ENCODE data around the gene DTX3L.

DTX3L gene

DNA sequence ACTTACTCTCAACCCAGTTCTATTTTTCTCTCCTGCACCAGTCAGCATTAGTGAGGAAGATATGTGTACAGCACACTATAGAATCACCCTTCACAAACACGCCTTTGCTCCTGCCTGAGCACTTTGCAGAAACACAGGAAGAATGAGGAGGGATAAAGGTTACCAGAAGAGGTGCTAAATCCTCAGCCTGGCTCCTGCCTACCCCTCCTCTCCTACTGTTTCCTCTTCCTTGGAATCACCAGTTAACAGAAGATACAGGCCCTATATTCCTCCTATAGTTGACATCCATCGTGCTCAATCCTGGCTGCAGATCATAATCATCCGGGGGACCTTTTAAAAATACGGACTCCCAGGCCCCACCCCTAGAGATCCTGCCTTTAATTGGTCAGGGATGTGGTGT lies 42.2 kb downstream of the DTX3L start:
- no peak for DNase-seq (ENCODE audit: low spot score)

DNA sequence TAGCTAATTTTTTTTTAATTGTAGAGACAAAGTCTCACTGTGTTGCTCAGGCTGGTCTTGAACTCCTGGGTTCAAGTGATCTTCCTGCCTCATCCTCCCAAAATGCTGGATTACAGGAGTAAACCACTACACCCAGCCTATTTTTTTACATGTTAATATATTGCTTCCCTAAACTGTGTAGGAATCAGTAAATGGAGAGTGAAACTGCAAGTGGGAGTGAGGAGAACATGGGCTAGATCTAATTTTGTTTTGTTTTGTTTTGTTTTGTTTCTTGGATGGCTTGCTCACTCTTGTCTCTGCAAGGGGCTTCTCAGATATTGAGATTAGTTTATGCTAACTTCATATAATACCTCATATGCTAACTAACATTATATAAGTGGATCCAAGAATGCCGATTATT lies 44.8 kb downstream of the DTX3L start:
- DNase-seq (ENCODE audit: low spot score) = no peak

DNA sequence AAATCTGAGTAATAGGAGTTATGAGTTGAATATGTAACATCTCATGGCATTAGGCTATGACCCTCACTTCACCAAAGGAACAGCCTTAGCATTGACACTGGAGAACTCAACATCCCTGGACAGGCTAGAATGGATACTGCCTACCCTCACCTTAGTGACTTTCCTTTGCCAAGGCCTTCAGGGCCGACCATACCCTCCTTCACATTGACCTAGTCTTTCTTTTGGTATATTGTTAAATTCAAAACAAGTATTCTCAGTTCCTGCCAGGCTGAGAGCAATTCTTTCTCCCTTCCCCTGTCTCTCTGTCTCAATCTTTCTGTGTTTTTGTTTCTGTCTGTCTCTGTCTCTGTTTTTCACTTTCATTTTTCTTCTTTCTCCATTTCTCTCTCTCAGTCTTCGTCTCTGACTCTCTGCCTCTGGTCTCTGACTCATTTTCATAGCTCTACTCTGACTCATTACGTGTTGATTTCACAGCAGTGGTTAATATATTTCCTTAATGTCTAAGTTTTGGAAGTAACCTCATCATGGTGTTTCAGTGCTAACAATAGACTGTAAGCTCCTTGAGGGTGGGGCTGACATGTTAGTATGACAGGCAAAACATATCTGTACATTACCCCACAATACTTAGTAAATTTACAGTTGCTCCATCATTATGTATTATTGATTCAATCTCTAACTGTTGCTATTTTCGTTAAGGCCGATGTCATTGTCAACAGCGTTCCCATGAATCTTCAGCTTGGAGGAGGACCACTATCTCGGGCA lies 45.8 kb downstream of the DTX3L start:
- DNase-seq (ENCODE audit: low spot score) = peak; percentile 53

DNA sequence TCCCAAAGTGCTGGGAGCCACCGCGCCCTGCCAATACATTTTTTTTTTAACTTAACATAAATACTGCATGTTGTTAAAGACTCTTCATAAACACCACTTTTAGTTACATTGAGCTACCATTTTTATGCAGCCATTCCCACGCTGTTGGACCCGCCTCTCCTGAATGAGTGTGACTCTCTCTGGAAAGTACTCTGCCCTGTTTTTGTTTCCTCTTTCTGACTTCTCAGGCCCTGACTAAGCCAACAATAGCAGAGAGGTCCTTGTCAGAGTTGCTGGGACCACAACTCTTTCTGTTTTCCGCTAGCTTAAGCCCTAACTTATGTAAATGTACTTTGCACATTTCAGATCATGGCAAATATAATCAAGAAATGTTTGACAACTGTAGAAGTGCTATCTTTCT lies 48.6 kb downstream of the DTX3L start:
- no peak for DNase-seq (ENCODE audit: low spot score)

DNA sequence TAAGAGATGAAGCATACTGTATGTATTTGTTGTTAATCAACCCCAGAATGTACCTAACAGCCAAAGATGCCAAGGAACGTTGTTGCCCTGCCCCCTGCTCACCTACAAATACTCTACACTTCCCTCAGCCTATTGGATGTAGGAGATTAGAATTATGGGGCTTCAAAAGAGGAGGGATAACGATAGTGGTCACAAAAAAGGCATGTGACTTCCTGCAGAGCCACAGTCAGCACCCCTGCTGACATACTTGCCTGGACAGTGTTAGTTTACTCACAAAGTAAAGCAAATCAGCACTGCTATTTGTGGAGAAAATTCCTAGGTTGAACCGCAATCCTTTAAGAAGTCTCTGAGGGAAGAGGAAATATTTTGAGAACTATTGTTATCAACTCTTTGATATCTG lies 51.2 kb downstream of the DTX3L start:
- no peak for DNase-seq (ENCODE audit: low spot score)

DNA sequence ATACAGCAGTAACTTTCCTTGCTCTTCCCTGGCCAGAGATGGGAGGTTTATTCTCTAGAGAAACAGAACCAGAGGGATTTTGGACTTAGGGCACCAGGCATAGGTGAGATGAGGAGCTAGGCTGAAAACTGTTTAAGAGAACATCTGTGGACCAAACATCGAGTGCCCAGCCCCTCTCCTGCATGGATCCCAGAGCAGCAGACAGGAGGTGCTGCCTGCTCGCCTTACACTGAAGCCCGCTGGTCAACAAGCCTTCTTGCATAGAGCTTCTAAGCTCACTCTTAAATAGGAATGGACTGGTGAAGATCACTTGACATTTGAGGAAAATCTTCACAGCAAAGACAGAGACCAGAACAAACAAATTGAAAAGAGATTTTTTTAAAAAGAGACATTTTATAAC lies 54.5 kb downstream of the DTX3L start:
- no peak for DNase-seq (ENCODE audit: low spot score)

DNA sequence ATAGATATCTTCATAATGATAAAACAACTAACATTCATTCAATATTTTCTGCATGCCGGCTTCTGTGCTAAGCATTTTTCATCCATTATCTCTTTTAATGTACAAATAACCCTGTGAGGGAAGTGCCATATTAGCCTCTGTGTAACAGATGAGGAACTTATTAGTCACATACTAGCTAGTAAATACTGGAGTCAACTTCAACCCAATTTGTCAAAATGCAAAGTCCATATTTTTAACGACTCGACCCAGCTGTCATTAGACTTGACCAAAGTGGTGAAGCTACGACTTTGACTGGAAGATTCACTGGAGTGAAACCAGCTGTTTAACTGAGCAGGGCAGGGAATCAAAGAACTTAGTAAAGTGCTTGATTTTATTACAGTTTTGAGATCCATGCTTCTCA lies 54.9 kb downstream of the DTX3L start:
- DNase-seq (ENCODE audit: low spot score) = no peak

DNA sequence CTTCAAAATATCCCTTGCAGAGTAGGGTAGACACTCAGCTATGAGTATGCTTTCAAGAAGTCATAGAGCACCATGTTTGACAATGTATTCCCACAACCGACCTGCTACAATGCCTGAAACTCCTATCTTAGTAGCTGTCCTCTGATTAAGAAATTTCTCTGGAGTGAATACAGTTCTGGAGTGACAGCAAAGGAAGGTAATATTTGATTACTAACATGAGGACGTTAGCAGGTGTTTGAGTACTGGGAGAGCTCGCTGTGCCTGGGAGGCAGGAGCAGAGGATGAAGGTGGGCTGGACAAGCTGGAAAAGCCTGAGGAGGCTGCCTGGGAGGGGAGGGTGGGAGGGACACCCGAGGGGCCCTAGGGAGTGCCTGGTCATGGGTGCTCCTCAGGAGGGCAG lies 56.3 kb downstream of the DTX3L start:
- no peak for DNase-seq (ENCODE audit: low spot score)

DNA sequence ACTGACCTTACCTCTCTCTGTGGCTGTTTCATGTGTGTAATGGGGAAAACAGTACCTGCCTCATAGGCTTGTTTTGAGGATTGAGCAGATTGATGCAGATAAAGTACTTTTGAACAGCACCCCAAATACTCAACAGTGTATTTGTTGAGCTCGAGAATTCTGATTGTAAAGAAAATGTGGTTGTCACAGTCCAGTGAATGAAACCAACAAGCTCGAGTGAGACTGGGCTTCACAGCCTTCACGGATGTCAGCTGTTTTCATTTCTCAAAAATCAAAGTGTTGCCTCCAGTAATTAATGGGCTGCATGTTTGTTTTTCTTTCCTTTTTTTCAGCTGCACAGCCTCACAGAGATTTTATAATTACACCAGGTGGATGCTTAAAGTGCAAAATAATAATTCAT lies 57.0 kb downstream of the DTX3L start:
- no peak for DNase-seq (ENCODE audit: low spot score)

DNA sequence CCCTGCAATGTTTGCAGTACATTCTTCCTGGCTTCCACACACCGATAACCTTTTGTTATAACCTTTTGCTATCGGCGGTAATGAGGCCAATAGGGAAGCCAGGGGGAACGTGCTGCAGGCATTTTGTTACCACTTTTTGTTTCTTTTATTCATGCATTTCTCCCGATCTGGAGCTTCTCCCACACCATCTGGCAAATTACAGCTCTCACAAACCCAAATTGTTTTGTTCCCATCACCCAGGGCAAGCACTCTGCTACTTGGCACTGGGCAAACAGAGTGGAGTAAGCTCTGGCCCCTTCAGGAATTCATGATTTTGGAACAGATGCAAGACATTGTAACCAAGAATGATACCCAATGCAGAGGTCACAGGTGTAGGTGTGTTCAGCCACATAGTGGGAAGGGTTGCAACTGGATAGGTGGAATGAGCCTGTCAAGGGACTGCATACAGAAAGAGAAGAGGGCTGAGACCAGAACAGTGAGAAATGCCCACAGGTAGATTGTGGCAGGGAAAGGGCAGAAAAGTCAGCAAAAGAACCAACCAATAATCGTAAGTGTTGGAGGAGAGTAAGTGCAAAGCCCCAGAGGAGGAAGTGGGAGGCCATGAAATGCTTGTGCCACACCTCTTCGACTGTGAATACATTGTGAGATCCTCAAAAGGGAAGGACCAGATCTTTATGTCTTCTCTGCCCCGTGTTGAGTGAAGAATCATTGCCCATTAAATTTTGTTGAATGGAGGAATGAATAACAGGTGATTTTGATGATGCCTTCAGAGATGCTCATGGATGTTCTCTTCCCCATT lies 59.1 kb downstream of the DTX3L start:
- no peak for DNase-seq (ENCODE audit: low spot score)
